DOHH2 (cell line): ENCODE results near the gene OR2A42.
"Not testable (repeated sequence)": the region's sequence is repeated elsewhere in the genome, so short reads cannot be mapped to it uniquely, and the experiment has no call there.

Experiments used
- EZH2phosphoT487 ChIP-seq: fragments of 200-600 bp; sonication (generic); IDR thresholded peaks from 2 replicates; pipeline ENCODE4 v1.6.1; 2017; ENCODE audit warnings: borderline replicate concordance, mild to moderate bottlenecking, antibody characterized with exemption, low read length, moderate library complexity, mixed read lengths
- TF ChIP-seq, protein P1 (sequence below): fragments of 200-600 bp; sonication (generic); IDR thresholded peaks from one replicate; pipeline ENCODE4 v1.5.1; 2014; ENCODE audit warnings: antibody characterized with exemption, mild to moderate bottlenecking, low read depth, low read length; ENCODE audit not compliant: poor library complexity, severe bottlenecking

DNA sequence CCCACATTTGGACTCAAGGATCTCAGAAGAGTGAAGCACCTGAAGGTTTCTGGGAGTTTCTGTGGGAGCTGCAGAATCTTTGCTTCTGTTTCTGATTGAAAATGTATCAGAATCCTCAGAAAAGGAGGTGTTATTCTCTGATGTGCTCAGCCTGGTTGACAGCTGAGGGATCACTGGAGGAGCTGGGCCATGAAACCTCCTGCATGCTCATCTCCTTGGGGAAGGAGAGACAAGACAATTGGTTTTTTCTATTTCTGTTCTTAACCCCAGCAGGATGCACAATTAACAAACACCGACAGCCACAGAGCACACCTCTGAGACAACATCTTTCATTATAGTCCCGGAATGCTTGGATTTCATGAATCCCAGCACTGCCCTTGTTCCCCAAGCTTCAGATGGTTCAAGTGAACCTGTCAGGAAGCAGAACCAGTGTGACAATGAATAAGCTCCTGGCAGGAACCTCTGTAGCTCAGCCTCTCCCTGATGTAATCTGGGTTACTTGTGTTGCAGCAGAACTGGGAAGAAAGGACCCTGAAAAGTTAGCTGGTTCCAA is 799 bp downstream of the OR2A42 start:
- TF ChIP-seq, protein P1, sequence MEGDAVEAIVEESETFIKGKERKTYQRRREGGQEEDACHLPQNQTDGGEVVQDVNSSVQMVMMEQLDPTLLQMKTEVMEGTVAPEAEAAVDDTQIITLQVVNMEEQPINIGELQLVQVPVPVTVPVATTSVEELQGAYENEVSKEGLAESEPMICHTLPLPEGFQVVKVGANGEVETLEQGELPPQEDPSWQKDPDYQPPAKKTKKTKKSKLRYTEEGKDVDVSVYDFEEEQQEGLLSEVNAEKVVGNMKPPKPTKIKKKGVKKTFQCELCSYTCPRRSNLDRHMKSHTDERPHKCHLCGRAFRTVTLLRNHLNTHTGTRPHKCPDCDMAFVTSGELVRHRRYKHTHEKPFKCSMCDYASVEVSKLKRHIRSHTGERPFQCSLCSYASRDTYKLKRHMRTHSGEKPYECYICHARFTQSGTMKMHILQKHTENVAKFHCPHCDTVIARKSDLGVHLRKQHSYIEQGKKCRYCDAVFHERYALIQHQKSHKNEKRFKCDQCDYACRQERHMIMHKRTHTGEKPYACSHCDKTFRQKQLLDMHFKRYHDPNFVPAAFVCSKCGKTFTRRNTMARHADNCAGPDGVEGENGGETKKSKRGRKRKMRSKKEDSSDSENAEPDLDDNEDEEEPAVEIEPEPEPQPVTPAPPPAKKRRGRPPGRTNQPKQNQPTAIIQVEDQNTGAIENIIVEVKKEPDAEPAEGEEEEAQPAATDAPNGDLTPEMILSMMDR: not testable (repeated sequence)
- not testable (repeated sequence) for TF ChIP-seq EZH2phosphoT487
